LNCAP (cell line): ENCODE measurements around the gene PLXNC1.

Experiments used
- CTCF ChIP-seq: fragments of 450-650 bp; IDR thresholded peaks from 2 replicates; pipeline ENCODE4 v1.5.1; 2017; ENCODE audit warnings: mild to moderate bottlenecking

PLXNC1 gene

GRCh38 chr12:94336211-94336925, 188.0 kb downstream of the PLXNC1 start:
- no peak for TF ChIP-seq CTCF

GRCh38 chr12:94338006-94338794, 189.8 kb downstream of the PLXNC1 start:
- TF ChIP-seq CTCF: no peak

GRCh38 chr12:94340573-94340972, 192.2 kb downstream of the PLXNC1 start:
- no peak for TF ChIP-seq CTCF

GRCh38 chr12:94353130-94353529, 204.8 kb downstream of the PLXNC1 start:
- TF ChIP-seq CTCF: no peak
